HepG2 (cell line): ENCODE measurements around the gene SALL4. TPM values are rescaled to one million over a fixed set of nuclear protein-coding genes. Genes with fewer than 3 reads are reported as not detected.

Experiments used
- ARNT2 ChIP-seq: sonication (generic); formaldehyde crosslinking; IDR thresholded peaks from 2 replicates; pipeline ENCODE4 v1.8.0; 2022; ENCODE audit warnings: mild to moderate bottlenecking, low read depth, missing genetic modification reagents, moderate library complexity
- CBX2 ChIP-seq, 2 experiments: fragments of 200-600 bp in 1 of 2; sonication (generic); formaldehyde crosslinking in 1 of 2; IDR thresholded peaks; 2 replicates each; pipeline versions ENCODE4 v1.7.0 to v1.8.1; 2018 to 2022; ENCODE audit warnings: low read depth in 2 of 2, low read length in 1 of 2, mild to moderate bottlenecking in 1 of 2, missing genetic modification reagents in 1 of 2
- ELF1 ChIP-seq: sonication (generic); formaldehyde crosslinking; IDR thresholded peaks from 2 replicates; pipeline ENCODE4 v1.4.0; 2020; ENCODE audit warnings: missing genetic modification reagents
- FOXA3 ChIP-seq: IDR thresholded peaks from 2 replicates; pipeline ENCODE4 v1.6.1; 2016; ENCODE audit warnings: missing genetic modification reagents, missing compliant biosample characterization
- HDAC2 ChIP-seq: sonication (generic); formaldehyde crosslinking; IDR thresholded peaks from 2 replicates; pipeline ENCODE4 v1.4.0; 2020; ENCODE audit warnings: missing genetic modification reagents
- HMGA1 ChIP-seq: sonication (generic); formaldehyde crosslinking; conservative IDR thresholded peaks from 2 replicates; pipeline ENCODE4 v1.4.0; 2020; ENCODE audit warnings: missing genetic modification reagents
- HNF1B ChIP-seq: sonication (generic); formaldehyde crosslinking; IDR thresholded peaks from 2 replicates; pipeline ENCODE4 v1.5.1; 2020; ENCODE audit warnings: mild to moderate bottlenecking, moderate library complexity, missing genetic modification reagents
- IKZF5 ChIP-seq: IDR thresholded peaks from 2 replicates; pipeline ENCODE4 v1.6.1; 2018; ENCODE audit warnings: missing genetic modification reagents, mild to moderate bottlenecking, missing compliant biosample characterization
- KDM5B ChIP-seq: sonication (generic); formaldehyde crosslinking; IDR thresholded peaks from 2 replicates; pipeline ENCODE4 v1.4.0; 2020; ENCODE audit warnings: missing genetic modification reagents, mild to moderate bottlenecking, borderline replicate concordance
- MTF2 ChIP-seq: sonication (generic); formaldehyde crosslinking; IDR thresholded peaks from 2 replicates; pipeline ENCODE4 v1.5.0; 2020; ENCODE audit warnings: missing genetic modification reagents, borderline replicate concordance
- POGZ ChIP-seq: sonication (generic); formaldehyde crosslinking; IDR thresholded peaks from 2 replicates; pipeline ENCODE4 v1.4.0; 2020; ENCODE audit warnings: mild to moderate bottlenecking, missing genetic modification reagents
- SOX13 ChIP-seq, 3 experiments: fragments of 450-650 bp in 1 of 3; sonication (generic) in 1 of 3; formaldehyde crosslinking in 1 of 3; IDR thresholded peaks in 2 of 3; conservative IDR thresholded peaks in 1 of 3; 2 replicates each; pipeline versions ENCODE4 v1.5.0 to v1.6.1; 2016 to 2020; ENCODE audit warnings: antibody characterized with exemption in 1 of 3, mild to moderate bottlenecking in 1 of 3, missing compliant biosample characterization in 1 of 3, missing genetic modification reagents in 1 of 3, moderate library complexity in 1 of 3
- SRSF9 ChIP-seq: fragments of 200-400 bp; formaldehyde crosslinking; IDR thresholded peaks from 2 replicates; pipeline ENCODE4 v1.6.1; 2018; ENCODE audit warnings: borderline replicate concordance, mild to moderate bottlenecking, low read depth, low read length; ENCODE audit not compliant: insufficient read depth, poor library complexity, severe bottlenecking
- TEF ChIP-seq: sonication (generic); formaldehyde crosslinking; IDR thresholded peaks from 2 replicates; pipeline ENCODE4 v1.5.0; 2020; ENCODE audit warnings: missing genetic modification reagents
- ZBTB3 ChIP-seq: sonication (generic); formaldehyde crosslinking; IDR thresholded peaks from 2 replicates; pipeline ENCODE4 v1.4.0; 2020; ENCODE audit warnings: low read depth, mild to moderate bottlenecking, moderate library complexity, missing genetic modification reagents, borderline replicate concordance
- ZNF264 ChIP-seq: sonication (generic); formaldehyde crosslinking; IDR thresholded peaks from 2 replicates; pipeline ENCODE4 v1.4.0; 2020; ENCODE audit warnings: missing genetic modification reagents
- ZNF280D ChIP-seq: sonication (generic); formaldehyde crosslinking; IDR thresholded peaks from 2 replicates; pipeline ENCODE4 v1.5.1; 2020; ENCODE audit warnings: mild to moderate bottlenecking, missing genetic modification reagents
- ZNF329 ChIP-seq: sonication (generic); formaldehyde crosslinking; IDR thresholded peaks from 2 replicates; pipeline ENCODE4 v1.9.0; 2021; ENCODE audit warnings: low read depth, mild to moderate bottlenecking, missing genetic modification reagents
- polyA plus RNA-seq, 8 experiments: library from polyadenylated mRNA; depleted of rRNA in 3 of 8; stranded (reverse) in 7 of 8; unstranded in 1 of 8; fragments of >200 nt; fragmentation: Illumina TruSeq in 4 of 8; extraction: Trizol in 4 of 8; gene quantifications; 2 replicates each; pipeline versions ENCODE4 v1.2.1 to v1.2.3, GENCODE V29; 2011 to 2016; ENCODE audit warnings: low read depth in 4 of 8, missing spikeins in 1 of 8, mixed read lengths in 1 of 8; ENCODE audit not compliant: insufficient read depth in 1 of 8
- total RNA-seq, 5 experiments: library from RNA; depleted of rRNA; stranded (reverse); fragments of >200 nt; fragmentation: Illumina TruSeq; extraction: Trizol; gene quantifications; 2 replicates each; pipeline ENCODE4 v1.2.3, GENCODE V29; 2016; ENCODE audit warnings: low read depth in 1 of 5

Gene SALL4
- total and polyA plus RNA-seq, 2 of the 13 experiments (the other 11 are each of a cell fraction or from before 2014, with no cell fraction given): 0.33 to 1.8 TPM

- peak; percentile 81; the same call in 1 of the 2 replicates for TF ChIP-seq ZNF280D (CRISPR knock-in tag)
- TF ChIP-seq ELF1 (CRISPR knock-in tag): no peak
- TF ChIP-seq SRSF9: no peak
- TF ChIP-seq ZBTB3 (CRISPR knock-in tag): peak; percentile 67; the same call in 1 of the 2 replicates
- no peak for TF ChIP-seq ZNF329 (CRISPR knock-in tag)
- peak; percentile 68 for TF ChIP-seq IKZF5
- TF ChIP-seq HDAC2 (CRISPR knock-in tag): peak; percentile 16; the same call in 1 of the 2 replicates
- TF ChIP-seq KDM5B (CRISPR knock-in tag): no peak
- TF ChIP-seq TEF (CRISPR knock-in tag): no peak
- TF ChIP-seq CBX2 (IDR thresholded peaks at IDR 0.05; ENCODE audit: low read depth, low read length): no peak
- TF ChIP-seq CBX2 (CRISPR knock-in tag; IDR thresholded peaks at IDR 0.05; ENCODE audit: low read depth): no peak
- peak; percentile 56; the same call in 1 of the 2 replicates for TF ChIP-seq HNF1B
- TF ChIP-seq MTF2 (CRISPR knock-in tag): no peak
- no peak for TF ChIP-seq SOX13 (IDR thresholded peaks at IDR 0.05)
- peak in 1 of 2 experiments; percentile 41; a peak in 2 of 4 replicates for TF ChIP-seq SOX13 (CRISPR knock-in tag; conservative IDR thresholded peaks at IDR 0.05 in 1 of 2, IDR thresholded peaks at IDR 0.05 in 1 of 2)
- TF ChIP-seq HMGA1 (CRISPR knock-in tag): no peak
- no peak for TF ChIP-seq ARNT2 (CRISPR knock-in tag)
- TF ChIP-seq ZNF264: no peak
- peak; percentile 63 for TF ChIP-seq POGZ
- peak; percentile 35; the same call in 1 of the 2 replicates for TF ChIP-seq FOXA3
Measured at GRCh38 chr20:51739722-51740249, 62.5 kb downstream of the SALL4 start (continued).
